Effector memory CD8-positive, alpha-beta T cell (primary cell): ENCODE results near the gene FHOD3.

Source experiments
- ATAC-seq: fragments of 150-1000 bp; cut with Tn5 transposase; replicated peaks from 2 replicates; pipeline ENCODE4 v1.10.0; 2021; ENCODE audit warnings: mild to moderate bottlenecking, moderate library complexity
- DNase-seq, 3 experiments: peaks; one replicate each; pipeline ENCODE4 v3.0.0; 2021
- H3K27ac Mint-ChIP-seq, 2 donors: one replicate each; pipeline ENCODE4 v1.8.0; 2022; ENCODE audit warnings: mild to moderate bottlenecking in 2 of 2, mixed read lengths in 2 of 2, moderate library complexity in 2 of 2
- H3K27me3 Mint-ChIP-seq, 2 donors: one replicate each; pipeline ENCODE4 v1.8.0; 2022; ENCODE audit warnings: mixed read lengths in 2 of 2
- H3K36me3 Mint-ChIP-seq: one replicate; pipeline ENCODE4 v1.8.0; 2022; ENCODE audit warnings: mild to moderate bottlenecking, moderate library complexity, mixed read lengths; ENCODE audit not compliant: insufficient read depth
- H3K4me1 Mint-ChIP-seq, 2 donors: one replicate each; pipeline ENCODE4 v1.8.0; 2022; ENCODE audit warnings: low read depth in 2 of 2, mixed read lengths in 2 of 2
- H3K4me3 Mint-ChIP-seq, 2 donors: one replicate each; pipeline ENCODE4 v1.8.0; 2022; ENCODE audit warnings: mild to moderate bottlenecking in 2 of 2, mixed read lengths in 2 of 2, moderate library complexity in 2 of 2
- H3K9me3 Mint-ChIP-seq, 2 donors: one replicate each; pipeline ENCODE4 v1.8.0; 2022; ENCODE audit warnings: mixed read lengths in 2 of 2

FHOD3 gene

DNA sequence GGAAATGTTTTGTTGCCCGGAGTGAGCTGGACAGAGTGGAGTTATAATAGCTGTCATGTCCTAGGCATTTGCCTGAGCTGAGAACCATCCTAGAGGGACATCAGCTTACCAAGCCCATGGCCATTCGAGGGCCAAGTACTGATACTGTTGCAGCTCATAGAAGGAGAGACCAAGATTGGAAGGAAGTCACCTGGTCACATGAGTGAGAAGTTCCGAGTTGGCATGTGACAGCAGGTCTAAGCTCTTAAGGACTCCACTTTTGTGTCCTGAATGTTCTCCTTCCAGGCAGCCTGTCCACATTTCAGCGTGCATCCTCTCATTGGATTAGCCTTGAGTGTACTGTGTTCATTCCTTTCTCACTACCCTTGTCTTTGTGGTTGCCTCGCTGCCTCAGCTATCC, 4.4 kb downstream of the FHOD3 start:
- Mint-ChIP-seq H3K27ac (no peak overlapping the region), H3K9me3 (no peaks in the 10 kb centered on the region), H3K4me1 (peaks cover 0 to 4% of the 10 kb centered on the region in 2 donors), H3K4me3 (no peak overlapping the region), H3K27me3 (peaks cover 49 to 79% of the 10 kb centered on the region in 2 donors), H3K36me3 (no peaks in the 10 kb centered on the region)
- DNase-seq (no peak), ATAC-seq (no peak)

DNA sequence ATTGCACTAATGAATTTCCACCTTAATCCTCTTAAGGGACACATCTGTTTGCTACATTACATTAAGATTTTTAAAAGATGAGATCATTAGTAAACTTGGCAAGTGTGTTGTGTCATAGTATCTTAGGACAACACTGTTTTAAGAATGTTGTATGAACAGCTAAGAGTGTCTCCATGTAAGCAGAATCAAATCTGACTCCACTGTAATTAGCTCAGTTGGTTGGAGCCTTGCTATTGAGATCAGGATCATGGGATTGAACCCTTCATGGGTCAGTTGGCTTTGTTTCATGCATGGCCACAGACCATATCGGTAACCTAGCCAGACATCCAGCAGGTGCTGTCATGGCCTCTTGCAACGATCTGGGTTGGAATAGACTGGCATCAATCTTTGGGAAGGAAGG, 5.2 kb downstream of the FHOD3 start:
- Mint-ChIP-seq H3K36me3 (no peaks in the 10 kb centered on the region), H3K27ac (no peak overlapping the region), H3K27me3 (peaks cover 49 to 87% of the 10 kb centered on the region in 2 donors), H3K9me3 (no peaks in the 10 kb centered on the region), H3K4me1 (peaks cover 0 to 4% of the 10 kb centered on the region in 2 donors), H3K4me3 (no peak overlapping the region)
- ATAC-seq: no peak
- DNase-seq: no peak

DNA sequence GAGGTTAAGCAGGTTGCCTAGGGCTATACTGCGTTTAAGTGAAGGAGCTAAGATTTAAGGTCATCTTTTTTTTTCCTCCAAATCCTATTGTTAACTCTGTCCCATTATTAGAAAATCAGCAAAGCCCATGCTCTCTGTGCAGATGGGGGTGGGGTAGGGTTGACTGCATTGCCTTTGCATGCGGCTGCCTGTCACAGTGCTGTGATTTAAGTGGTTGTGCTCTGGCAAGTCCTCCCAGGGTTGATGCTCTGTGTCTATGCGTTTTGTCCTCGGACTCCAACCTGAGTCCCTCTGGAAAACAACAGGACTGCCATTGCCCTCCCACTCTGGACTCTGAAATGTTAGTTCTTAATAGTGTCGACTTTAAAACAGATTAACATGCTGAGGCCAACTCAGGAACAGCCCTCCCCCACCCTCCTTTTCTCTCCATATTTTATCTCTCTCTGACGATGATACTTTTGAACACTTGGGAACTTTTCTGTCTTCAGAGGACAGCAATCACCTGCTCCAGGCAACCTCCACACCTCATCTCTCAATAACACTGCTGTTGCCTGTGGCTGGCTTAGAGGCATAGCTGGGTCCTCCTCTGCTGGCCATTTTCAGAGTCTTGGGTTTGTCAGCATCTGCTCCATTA, 5.8 kb downstream of the FHOD3 start:
- no peaks in the 10 kb centered on the region for H3K36me3 Mint-ChIP-seq
- peaks cover 0 to 4% of the 10 kb centered on the region in 2 donors for H3K4me1 Mint-ChIP-seq
- DNase-seq: no peak
- ATAC-seq: no peak
- no peak overlapping the region for H3K4me3 Mint-ChIP-seq
- H3K27me3 Mint-ChIP-seq: peaks cover 49 to 91% of the 10 kb centered on the region in 2 donors
- no peaks in the 10 kb centered on the region for H3K9me3 Mint-ChIP-seq
- H3K27ac Mint-ChIP-seq: no peak overlapping the region

DNA sequence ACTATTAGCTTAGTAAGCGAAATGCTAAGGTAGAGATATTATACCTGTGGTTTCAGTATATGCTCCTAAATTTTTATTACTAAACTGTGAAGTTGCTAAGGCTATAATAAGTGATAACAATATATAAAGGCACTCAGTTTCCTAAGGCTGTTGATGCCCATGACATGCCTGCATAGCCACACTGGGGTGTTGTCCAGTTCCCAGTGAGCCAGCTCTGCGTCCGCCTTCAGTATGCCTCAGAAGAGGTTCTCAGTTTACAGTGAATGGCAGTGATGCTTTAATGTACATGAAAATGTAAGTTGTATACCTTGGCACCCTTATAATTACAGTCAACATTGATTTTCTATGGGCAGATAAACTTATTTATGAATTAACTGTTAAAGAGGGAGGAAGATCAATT, 7.2 kb downstream of the FHOD3 start:
- Mint-ChIP-seq H3K27ac (no peak overlapping the region), H3K4me1 (peaks cover 0 to 4% of the 10 kb centered on the region in 2 donors), H3K27me3 (peaks cover 47 to 92% of the 10 kb centered on the region in 2 donors), H3K36me3 (no peaks in the 10 kb centered on the region), H3K9me3 (no peaks in the 10 kb centered on the region), H3K4me3 (no peak overlapping the region)
- no peak for ATAC-seq
- DNase-seq: no peak

DNA sequence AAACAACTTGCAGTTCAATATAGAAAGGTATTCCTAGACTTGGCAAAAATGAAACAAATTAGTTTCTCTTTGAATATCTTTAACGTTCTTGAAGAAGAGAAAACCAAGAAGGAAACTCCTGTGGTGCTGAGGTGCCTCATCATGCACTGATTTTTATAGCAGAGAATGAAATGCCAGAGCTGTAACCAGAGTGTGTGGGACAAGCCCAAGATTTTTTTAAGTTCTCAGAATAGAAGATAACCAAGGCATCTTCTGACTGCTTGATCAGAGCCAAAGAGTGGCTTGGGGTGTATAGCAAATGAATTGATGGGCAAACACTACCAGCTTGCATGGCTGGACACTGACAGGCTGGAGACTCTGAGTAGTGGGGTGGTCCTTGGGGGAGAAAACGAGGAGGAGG, 7.9 kb downstream of the FHOD3 start:
- peaks cover 0 to 4% of the 10 kb centered on the region in 2 donors for H3K4me1 Mint-ChIP-seq
- no peaks in the 10 kb centered on the region for H3K36me3 Mint-ChIP-seq
- no peak for ATAC-seq
- H3K4me3 Mint-ChIP-seq: no peak overlapping the region
- H3K27ac Mint-ChIP-seq: no peak overlapping the region
- H3K9me3 Mint-ChIP-seq: no peaks in the 10 kb centered on the region
- H3K27me3 Mint-ChIP-seq: peaks cover 43 to 91% of the 10 kb centered on the region in 2 donors
- DNase-seq: no peak

DNA sequence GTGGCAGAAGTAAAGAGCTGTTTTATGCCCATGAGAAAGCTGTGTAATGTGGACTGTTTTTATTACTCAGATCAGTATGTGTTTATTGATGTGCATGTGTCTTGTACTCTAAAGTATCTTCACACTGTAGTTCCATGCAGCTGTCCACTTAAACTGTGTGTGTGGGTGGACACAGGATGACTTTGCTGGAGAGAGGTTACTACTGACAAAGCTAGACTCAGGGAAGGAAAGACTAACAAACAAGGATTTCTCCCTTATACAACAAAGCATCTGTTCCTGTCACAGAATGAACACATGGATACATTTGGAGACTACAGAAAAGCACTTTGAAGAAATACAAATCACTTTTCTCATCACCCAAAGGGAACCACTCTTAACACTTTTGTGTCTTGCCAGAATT, 10.0 kb downstream of the FHOD3 start:
- no peak for ATAC-seq
- peaks cover 0 to 4% of the 10 kb centered on the region in 2 donors for H3K4me1 Mint-ChIP-seq
- H3K36me3 Mint-ChIP-seq: no peaks in the 10 kb centered on the region
- H3K9me3 Mint-ChIP-seq: no peaks in the 10 kb centered on the region
- DNase-seq: no peak
- H3K4me3 Mint-ChIP-seq: no peak overlapping the region
- peaks cover 48 to 93% of the 10 kb centered on the region in 2 donors for H3K27me3 Mint-ChIP-seq
- H3K27ac Mint-ChIP-seq: no peak overlapping the region

DNA sequence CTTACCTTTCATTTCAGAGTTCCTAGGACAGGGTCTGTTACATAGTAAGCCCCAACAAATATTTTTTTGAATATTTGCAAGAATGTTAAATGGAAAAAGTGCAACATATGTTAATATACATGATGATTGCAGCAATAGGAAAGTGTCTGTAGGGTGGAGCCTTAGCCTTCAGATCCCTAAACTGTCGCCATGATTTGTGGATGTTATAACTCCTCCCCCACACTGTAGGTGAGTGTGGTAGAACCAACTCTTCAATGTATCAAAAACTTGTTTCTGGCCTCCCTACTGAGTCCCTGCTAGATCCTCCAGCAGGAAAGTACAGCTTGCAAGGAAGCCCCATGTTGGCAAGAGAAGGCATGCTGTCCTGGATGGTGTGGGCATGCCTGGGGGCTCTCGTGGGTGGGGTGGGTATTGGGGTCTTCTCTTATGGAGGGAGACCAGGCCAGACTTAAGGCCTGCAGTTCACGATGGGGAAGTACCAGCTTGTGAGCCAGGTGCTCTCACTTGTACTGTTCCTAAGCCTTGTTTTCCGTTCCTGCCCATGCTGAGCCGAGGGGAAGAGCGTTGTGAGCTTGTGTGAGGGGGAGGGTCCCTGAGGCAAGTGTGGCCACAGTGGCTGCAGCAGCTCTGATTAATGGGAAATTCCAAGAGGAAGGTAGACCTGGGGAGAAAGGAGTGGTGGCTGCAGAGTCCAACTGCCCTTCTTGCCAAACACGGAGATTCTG, 11.4 kb downstream of the FHOD3 start:
- Mint-ChIP-seq H3K27ac (no peak overlapping the region), H3K36me3 (no peaks in the 10 kb centered on the region), H3K9me3 (no peaks in the 10 kb centered on the region), H3K4me1 (peaks cover 0 to 4% of the 10 kb centered on the region in 2 donors), H3K4me3 (no peak overlapping the region), H3K27me3 (peaks cover 40 to 93% of the 10 kb centered on the region in 2 donors)
- ATAC-seq (no peak), DNase-seq (no peak)

DNA sequence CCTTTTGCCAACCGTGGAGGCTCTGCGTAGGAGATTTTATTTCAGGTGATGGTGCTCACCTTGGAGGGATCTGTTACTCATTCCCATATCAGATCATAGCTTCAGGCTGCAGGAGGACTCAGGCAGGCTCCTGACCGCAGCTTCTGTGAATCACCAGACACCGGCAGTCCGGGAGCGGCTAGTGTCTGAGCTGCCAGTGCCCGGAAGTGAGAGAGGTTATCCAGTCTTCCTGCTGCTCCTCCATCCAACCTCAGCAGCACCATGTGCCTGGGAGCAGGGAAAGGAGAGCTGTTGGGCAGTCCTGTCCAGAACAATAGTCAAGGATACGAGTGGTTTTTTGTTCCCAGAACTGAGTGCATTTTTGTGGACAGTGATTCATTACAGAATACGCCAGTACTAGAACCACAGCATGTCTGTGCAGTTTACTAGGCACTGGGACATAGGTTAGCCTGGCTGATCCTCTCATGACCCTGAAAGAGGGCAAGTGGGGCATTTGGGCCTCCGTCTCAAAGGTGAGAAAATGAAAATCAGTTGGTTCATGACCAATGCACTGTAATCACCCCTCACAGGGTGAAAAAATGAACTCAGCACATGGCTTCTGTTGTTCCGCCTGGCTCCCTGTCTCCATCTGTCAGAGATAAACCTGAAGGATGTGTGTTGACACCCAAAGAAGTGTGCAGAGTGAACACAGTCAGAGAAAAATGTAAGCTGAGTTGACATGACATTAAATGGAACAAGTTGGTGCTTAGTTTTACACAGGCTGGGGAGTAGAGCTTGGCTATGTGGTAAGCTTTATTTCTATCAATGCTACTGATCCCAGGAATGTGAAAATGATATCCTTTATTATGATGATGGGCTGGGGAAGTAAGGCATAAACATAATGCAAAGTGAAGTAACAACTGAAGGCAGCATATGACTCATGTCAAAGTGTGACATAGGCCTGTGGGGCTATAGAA, 12.2 kb downstream of the FHOD3 start:
- Mint-ChIP-seq H3K4me3 (no peak overlapping the region), H3K27ac (no peak overlapping the region), H3K27me3 (peaks cover 40 to 87% of the 10 kb centered on the region in 2 donors), H3K9me3 (no peaks in the 10 kb centered on the region), H3K4me1 (peaks cover 0 to 4% of the 10 kb centered on the region in 2 donors), H3K36me3 (no peaks in the 10 kb centered on the region)
- DNase-seq: no peak
- no peak for ATAC-seq

DNA sequence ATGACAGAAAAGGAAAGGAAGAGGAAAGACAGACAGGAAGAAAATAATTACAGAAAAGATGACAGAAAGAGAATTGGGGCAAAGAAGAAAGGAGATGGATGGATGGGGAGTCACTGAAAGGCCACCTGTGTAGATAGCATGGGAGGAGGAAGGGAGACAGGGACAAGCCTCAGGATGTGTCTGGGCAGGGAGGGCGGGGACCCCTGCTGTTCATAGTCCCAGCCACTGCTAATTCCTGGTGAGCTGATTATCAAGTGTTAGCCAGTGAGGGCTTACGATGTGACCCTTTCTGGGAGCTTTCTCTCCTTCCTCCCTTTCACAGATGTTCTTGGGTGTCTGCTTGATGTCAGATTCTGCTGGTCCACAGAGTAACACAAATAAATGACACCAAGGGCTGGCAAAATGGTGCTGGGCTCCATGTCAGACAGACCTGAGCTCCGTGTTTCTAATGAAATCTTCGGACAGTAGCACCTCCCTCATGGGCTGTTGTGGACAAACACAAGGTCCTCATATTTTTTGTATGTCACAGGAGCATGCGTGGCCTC, 13.6 kb downstream of the FHOD3 start:
- no peak for ATAC-seq
- H3K4me1 Mint-ChIP-seq: no peaks in the 10 kb centered on the region
- DNase-seq: no peak
- no peaks in the 10 kb centered on the region for H3K9me3 Mint-ChIP-seq
- no peak overlapping the region for H3K4me3 Mint-ChIP-seq
- H3K27me3 Mint-ChIP-seq: peaks cover 31 to 74% of the 10 kb centered on the region in 2 donors
- H3K27ac Mint-ChIP-seq: no peak overlapping the region
- no peaks in the 10 kb centered on the region for H3K36me3 Mint-ChIP-seq

DNA sequence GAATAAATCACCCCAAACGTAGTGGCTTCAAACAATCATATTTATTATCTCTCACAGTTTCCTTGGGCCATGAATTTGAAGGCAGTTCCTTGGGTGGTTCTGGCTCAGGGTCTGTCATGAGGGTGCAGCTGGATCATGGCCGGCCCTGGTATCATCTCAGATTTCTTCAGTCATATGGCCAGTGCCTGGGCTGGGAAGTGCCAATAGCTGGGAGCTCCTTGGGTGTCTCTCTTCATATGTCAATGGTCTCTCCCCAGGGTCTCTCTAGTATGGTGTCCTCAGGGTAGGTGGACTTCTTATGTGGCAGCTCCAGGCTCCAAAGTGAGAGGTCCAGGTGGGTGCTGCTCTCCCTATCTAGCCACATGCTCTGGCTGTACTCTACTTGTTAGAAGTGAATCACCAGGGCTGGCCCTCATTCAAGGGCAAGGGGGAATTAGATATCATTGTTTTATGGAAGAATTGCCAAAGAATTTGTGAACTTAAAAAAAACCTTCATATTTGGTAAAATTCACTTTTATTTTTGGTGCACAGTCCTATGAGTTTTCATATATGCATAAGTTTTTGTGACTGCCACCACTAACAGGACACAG, 15.4 kb downstream of the FHOD3 start:
- Mint-ChIP-seq H3K4me1 (no peaks in the 10 kb centered on the region), H3K36me3 (no peaks in the 10 kb centered on the region), H3K27me3 (peaks cover 25 to 57% of the 10 kb centered on the region in 2 donors), H3K4me3 (no peak overlapping the region), H3K27ac (no peak overlapping the region), H3K9me3 (no peaks in the 10 kb centered on the region)
- DNase-seq (no peak), ATAC-seq (no peak)

DNA sequence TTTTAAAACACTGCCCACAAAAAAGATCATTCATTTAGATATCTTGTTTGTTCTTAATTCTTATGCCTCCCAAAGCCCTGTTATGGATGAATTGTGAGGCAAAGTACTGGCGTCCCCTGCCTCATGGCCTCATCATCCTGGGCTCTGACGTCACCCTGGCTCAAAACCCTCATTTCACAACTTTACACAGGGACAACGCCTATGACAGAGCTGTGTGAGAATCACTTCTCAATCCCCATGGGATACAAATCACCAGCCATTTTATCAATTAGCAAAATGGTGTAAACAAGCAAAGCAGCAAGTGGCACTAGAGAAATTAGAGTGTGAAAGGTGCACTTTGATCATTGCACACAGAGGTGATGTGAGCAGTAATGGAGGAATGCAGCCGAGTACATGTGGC, 16.6 kb downstream of the FHOD3 start:
- peaks cover 32 to 57% of the 10 kb centered on the region in 2 donors for H3K27me3 Mint-ChIP-seq
- H3K9me3 Mint-ChIP-seq: peaks cover 5 to 10% of the 10 kb centered on the region in 2 donors
- ATAC-seq (no peak), DNase-seq (no peak)
- H3K27ac Mint-ChIP-seq: no peak overlapping the region
- H3K4me3 Mint-ChIP-seq: no peak overlapping the region
- H3K36me3 Mint-ChIP-seq: peaks cover 2% of the 10 kb centered on the region
- no peaks in the 10 kb centered on the region for H3K4me1 Mint-ChIP-seq

DNA sequence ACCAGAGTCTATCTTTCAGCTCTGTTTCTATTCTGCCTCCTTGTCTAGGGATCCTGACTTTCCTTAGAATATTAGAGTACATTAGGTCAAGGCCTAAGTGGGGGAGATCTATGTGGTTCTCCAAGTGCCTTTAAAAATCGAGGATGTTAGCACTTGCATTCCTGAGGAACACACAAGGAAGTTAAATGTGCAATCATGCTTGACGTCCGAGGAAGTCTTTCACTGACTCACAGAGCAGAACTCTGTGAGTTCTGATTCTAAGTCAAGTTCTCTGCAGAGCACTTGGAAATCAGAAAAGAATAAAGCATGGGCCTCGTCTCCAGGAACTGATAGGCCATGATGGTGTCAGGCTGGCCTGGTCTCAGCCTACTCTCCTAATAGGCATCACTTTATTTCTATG, 17.2 kb downstream of the FHOD3 start:
- H3K27me3 Mint-ChIP-seq: peaks cover 34 to 56% of the 10 kb centered on the region in 2 donors
- no peak overlapping the region for H3K27ac Mint-ChIP-seq
- peaks cover 3% of the 10 kb centered on the region for H3K36me3 Mint-ChIP-seq
- H3K4me1 Mint-ChIP-seq: no peaks in the 10 kb centered on the region
- no peak for ATAC-seq
- H3K9me3 Mint-ChIP-seq: peaks cover 6 to 11% of the 10 kb centered on the region in 2 donors
- no peak overlapping the region for H3K4me3 Mint-ChIP-seq
- DNase-seq: no peak

DNA sequence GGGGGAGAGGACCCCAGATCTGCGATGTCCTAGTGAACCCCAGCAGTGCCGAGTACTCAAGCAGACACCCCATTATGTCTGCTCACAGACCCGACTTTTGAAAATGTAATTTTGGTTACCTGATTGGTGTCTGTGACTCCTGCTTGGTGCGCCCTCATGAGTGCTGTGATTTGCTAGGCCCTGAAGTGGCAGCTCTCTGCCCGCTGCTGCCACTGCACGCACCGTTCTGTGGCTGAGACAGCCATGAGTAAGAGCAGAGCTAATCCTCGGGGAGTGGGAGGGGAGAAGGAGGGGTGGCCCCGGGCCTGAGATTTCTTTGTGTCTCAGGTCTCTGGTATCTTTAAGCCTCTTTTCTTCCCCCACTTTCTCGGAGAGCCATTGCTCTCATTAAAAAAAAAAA, 18.2 kb downstream of the FHOD3 start:
- H3K9me3 Mint-ChIP-seq: peaks cover 6 to 11% of the 10 kb centered on the region in 2 donors
- H3K4me1 Mint-ChIP-seq: no peaks in the 10 kb centered on the region
- no peak overlapping the region for H3K4me3 Mint-ChIP-seq
- DNase-seq (no peak), ATAC-seq (no peak)
- H3K36me3 Mint-ChIP-seq: peaks cover 3% of the 10 kb centered on the region
- no peak overlapping the region for H3K27ac Mint-ChIP-seq
- H3K27me3 Mint-ChIP-seq: peaks cover 35 to 49% of the 10 kb centered on the region in 2 donors
